ENCODE data around the gene SLC2A8.
A peak's percentile ranks its signal among the peaks of the same experiment; 100 is the strongest.

SLC2A8 gene

DNA sequence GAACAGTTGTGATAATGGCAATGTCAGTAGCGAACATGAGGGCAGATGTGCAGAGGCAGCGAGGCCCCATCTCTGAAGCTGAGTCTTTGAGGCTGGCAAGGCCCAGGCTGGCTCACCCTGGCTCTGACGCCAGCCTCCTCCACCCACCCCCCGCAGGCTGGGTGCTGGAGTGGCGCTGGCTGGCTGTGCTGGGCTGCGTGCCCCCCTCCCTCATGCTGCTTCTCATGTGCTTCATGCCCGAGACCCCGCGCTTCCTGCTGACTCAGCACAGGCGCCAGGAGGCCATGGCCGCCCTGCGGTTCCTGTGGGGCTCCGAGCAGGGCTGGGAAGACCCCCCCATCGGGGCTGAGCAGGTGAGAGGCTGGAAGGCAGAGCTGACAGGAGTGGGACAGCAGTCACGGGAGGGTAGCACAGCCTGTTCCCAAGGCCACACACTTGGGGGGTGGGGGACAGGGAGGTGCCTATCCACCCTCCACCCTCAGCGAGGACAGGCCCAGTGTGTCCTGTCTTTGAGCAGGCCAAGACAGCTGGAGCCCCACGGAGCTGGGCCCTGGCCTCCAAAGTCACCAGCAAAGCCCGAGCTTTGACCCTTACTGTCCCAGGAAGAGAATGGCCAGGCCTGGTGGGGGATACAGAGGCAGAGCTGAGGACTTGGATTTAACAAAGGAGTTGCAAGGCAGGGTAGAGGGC lies 5.6 kb downstream of the SLC2A8 start:
- no peak for DNase-seq (ENCODE audit: low spot score)
- no peak for FAIRE-seq

DNA sequence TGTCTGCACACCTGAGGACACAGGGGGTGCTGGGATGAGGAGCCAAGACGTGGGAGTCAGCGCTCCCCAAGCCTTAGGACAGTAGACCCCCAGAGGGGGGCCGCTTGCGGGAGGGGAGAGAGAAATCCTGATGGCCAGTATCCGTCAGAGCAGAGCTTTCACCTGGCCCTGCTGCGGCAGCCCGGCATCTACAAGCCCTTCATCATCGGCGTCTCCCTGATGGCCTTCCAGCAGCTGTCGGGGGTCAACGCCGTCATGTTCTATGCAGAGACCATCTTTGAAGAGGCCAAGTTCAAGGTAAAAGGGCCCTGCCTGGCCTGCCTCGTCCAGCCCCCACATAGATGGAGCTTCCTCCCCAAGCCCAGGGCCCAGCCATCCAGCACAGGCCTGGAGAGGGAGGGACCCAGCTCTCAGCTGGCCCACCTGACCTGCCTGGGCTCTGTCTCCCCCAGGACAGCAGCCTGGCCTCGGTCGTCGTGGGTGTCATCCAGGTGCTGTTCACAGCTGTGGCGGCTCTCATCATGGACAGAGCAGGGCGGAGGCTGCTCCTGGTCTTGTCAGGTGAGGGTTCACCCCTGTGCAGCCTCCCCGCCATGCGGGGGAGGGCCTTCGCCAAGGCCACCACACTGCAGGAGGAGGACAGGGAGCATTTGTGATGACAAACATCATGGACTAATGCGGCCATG lies 6.7 kb downstream of the SLC2A8 start:
- no peak for FAIRE-seq

DNA sequence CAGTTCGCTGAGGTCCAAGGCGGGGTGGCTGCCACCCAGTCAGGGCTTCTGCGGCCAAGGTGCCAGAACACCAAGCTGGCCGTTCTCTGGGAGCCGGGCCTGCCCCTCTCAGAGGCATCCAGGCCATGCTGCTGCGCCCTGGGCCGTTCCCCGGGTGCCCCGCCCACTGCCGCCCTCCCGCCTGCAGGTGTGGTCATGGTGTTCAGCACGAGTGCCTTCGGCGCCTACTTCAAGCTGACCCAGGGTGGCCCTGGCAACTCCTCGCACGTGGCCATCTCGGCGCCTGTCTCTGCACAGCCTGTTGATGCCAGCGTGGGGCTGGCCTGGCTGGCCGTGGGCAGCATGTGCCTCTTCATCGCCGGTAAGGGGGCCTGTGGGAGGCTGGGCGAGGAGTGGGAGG lies 7.7 kb downstream of the SLC2A8 start:
- DNase-seq (ENCODE audit: low spot score) (no peak), FAIRE-seq (no peak)

More for the DNA sequence above, 6.7 kb downstream of the SLC2A8 start:
- DNase-seq (ENCODE audit: low spot score) = no peak

DNA sequence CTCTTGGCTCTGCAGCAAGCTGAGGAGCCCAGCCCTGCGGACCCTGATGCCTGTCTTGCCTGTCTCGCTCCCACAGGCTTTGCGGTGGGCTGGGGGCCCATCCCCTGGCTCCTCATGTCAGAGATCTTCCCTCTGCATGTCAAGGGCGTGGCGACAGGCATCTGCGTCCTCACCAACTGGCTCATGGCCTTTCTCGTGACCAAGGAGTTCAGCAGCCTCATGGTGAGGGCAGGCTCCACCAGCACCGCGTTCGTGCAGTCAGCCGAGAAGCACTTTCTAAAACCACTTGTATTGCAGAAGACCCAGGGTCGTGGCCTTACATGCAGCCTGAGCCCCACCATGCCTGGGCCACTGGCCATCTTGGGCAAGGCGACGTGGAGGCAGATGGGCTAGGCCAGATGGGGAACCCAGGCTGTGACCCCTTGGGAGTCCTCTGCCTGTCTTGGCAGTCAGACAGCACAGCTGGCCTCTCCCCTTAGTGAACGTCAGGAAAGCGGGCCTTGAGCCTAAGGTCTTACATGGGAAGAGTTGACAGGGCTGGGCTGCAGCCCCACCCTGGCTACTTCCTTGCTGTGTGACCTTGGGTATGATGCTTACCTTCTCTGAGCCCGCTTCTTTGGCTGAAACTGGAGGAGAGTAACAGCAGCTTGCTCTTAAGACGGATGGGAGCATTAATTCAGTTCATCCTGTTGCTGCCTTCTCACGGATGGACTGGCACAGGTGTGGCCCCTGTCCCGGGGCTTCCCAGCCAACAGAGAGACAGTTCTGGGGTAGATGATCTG lies 8.6 kb downstream of the SLC2A8 start:
- no peak for FAIRE-seq
- DNase-seq (ENCODE audit: low spot score) = no peak

DNA sequence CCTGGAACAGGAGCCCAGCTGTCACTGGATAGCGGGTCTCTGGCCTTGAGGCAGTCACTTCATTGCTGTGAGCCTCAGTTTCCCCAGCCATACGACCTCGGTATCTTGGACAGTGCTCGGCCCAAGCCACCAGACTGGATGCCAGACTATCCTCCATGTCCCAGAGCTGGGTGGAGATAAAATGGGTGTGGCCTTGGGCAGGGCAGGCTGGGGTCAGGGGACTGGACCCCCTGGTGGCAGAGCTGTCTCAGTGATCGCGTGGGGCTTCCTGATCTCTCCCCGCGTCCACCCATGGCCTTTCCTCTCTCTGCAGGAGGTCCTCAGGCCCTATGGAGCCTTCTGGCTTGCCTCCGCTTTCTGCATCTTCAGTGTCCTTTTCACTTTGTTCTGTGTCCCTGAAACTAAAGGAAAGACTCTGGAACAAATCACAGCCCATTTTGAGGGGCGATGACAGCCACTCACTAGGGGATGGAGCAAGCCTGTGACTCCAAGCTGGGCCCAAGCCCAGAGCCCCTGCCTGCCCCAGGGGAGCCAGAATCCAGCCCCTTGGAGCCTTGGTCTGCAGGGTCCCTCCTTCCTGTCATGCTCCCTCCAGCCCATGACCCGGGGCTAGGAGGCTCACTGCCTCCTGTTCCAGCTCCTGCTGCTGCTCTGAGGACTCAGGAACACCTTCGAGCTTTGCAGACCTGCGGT lies 10.0 kb downstream of the SLC2A8 start:
- DNase-seq (ENCODE audit: low spot score) (no peak), FAIRE-seq (no peak)

DNA sequence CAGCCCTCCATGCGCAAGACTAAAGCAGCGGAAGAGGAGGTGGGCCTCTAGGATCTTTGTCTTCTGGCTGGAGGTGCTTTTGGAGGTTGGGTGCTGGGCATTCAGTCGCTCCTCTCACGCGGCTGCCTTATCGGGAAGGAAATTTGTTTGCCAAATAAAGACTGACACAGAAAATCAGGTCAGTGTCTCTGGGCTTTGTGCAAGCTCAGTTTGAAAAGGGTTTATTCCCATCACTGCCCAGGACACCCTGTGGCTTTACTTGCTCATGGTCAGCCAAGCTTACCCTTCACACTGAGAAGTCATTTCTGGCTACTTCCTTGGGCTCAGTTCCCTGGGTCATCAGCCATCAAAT lies 10.5 kb downstream of the SLC2A8 start:
- DNase-seq (ENCODE audit: low spot score) (no peak), FAIRE-seq (no peak)

DNA sequence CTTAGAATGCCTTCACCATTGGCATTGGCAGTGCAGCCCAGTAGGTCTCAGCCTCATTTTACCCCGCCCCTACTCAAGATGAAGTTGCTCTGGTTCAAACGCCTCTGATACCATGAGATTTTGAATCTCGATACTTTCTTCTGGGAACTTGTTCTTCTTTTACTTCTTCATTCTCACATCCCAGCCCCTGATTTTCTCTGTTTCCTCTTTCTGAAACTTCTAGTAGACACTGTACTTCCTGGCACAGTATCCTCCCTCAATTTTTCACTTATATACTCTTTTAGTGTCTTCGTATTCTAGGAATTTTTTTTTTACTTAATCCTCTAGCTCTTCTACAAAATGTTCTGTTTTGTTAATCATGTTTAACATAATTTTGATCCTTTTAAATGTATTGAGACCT lies 14.2 kb downstream of the SLC2A8 start:
- DNase-seq (ENCODE audit: low spot score) = no peak
- FAIRE-seq = no peak

DNA sequence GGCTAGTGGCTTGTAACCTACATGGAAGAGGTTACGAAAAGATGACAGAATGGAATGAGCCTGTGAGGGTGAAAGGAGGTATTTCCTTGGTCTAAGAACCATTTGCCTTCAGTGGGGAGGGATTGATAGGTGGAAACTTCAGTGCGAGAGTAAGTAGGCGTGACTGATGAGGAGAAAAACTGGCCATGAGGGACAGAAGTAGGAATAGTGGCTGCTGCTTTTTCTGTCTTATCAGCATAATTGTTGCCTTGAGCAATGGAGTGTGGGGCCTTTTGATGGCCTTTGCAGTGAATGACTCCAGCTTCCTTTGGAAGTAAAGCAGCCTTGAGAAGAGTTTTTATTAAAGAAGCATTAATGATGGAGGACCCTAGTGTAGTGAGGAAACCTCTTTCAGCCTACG lies 18.2 kb downstream of the SLC2A8 start:
- FAIRE-seq = no peak
- DNase-seq (ENCODE audit: low spot score) = no peak

DNA sequence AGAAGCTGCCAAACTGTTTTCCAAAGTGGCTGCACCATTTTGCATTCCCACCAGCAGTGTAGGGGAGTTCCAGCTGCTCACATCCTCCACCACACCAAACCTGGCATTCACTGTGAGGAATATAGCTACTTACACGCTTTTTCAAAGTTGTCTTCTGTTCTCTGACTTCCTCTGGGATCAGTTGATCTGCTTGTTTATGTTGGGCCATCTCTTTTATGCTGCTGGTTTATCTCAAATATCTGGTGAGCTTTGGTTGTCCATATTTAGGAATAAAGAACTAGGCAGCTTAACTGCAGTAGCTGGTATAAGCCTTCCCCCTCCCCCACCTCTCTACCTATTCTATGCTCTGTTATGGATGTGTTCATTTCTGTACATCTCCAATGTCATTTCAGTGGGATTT lies 18.7 kb downstream of the SLC2A8 start:
- no peak for DNase-seq (ENCODE audit: low spot score)
- no peak for FAIRE-seq

DNA sequence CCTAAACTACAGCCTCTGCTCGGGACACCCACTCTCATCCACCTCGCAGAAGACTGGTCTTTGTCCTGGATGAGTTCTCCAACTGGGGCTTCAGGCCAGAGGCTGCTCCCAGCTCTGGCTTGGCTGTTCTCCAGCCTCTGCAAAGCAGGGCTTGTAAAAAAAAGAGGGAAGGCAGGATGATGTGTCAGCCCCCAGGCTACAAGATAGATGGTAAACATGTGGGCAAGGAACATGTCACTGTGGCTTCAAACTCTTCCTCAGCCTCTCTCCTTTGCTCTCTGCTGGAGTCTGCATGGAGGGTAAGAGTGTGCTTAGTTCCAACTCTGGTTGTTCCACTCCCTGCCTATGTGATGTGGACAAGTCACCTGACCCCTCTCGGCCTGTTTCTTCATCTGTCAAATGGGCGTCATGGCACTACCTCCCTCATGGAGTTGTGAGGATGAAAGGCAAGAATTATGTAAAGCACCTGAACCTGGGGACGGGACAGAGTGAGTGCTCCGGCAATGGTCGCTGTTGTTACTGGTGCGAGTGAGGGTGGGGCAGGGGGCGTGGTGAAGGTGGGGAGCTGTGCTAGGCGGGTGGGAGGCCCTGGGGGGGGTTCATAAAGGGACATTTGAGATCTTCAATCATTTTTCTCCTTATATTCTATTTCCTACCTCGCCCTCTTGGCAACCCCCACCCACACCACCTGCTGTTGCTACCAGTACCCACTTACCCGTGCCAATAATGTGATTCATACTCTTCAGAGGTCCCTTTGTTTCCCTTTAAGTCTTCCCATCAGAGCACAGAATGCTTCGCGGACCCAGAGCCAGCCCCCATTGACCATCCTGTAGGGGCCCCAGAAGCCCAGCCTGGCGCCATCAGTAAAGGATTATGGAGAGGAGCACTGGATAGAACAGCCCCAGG lies 20.4 kb downstream of the SLC2A8 start:
- DNase-seq (ENCODE audit: low spot score) (peak; percentile 35), FAIRE-seq (no peak)

DNA sequence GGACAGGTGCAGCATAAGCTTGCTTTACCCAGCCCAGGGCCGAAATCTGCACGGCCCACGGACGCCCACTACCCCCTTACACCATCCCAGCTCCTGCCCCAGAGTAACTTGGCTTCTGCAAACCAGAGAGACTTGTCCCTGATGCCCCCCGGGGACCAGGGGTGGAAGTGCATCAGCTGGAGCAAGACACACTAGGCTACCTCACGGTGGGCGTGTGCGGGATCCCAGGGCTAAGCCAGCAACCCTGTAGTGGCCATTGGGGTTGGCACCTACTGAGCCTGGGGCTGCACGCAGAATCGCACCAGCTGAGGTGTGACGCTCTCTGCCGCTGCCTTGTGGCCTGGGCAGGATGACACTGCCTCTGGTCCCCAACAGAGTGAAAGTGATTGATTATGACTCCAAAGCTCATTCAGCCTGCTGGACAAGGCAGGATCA lies 21.1 kb downstream of the SLC2A8 start:
- FAIRE-seq (no peak), DNase-seq (ENCODE audit: low spot score) (peak; percentile 31)

DNA sequence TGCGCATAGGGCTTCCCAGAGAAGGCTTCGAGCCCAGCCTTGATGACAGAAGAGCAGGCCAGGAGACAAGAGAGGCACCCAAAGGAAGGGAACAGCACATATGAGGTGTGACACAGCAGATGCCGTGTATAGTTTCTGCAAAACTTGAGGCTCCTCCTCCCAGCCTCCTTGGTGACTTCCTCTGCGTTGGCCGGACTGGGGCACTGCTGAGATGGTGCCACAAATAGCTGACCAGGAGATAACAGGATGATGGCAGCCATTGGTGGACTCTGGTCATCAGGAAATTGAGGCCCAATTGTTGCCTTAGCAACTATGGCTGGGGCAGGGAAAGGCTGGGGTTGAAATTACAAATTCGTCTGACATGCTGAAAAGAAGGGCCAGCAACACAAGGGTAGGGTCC lies 22.4 kb downstream of the SLC2A8 start:
- FAIRE-seq = no peak
- DNase-seq (ENCODE audit: low spot score) = no peak

DNA sequence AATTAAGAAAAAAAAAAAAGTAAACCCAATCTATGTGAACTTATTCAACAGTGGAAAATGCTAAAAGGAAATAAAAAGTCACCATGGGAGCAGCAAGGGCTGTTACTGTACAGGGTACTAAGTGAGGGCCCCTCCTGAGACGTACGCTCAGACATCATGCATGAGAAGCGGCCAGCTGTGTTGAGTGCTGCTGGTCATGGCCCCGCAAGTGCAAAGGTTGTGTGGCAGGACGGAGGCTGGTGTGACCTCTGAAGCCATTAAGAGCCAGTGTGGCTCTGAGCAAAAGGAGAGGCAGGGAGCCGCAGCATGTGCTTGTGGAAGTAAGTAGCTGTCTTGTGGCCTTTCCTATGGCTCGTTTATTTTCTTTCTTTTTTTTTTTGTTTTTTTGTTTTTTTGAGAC lies 24.1 kb downstream of the SLC2A8 start:
- FAIRE-seq (no peak), DNase-seq (ENCODE audit: low spot score) (no peak)

DNA sequence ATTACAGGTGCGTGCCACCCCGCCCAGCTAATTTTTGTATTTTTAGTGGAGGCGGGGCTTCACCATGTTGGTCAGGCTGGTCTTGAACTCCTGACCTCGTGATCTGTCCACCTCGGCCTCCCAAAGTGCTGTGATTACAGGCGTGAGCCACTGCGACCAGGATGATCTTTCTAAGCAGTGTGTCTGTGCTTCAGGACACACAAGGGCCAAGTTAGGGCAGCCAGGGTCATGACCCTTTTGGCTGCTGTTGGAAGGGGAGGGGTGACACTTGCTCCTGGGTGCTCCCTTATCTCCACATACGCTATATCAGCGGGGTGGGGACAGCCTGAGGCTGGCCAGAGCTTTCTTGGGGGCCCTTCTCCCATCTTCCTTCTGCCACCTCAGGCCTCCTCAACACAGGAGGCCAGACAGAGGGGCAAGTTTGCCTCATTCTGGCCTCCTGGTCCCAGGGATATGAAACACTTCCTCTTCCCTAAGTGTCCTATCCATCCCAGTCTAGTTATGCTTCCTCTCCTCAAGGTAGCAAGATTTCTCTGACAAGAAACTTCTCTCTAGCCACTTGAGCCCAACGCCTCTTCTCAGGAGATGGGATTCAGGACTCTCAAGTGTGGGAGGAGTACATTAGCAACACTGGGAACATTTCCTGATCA lies 25.3 kb downstream of the SLC2A8 start:
- FAIRE-seq (no peak), DNase-seq (ENCODE audit: low spot score) (no peak)

DNA sequence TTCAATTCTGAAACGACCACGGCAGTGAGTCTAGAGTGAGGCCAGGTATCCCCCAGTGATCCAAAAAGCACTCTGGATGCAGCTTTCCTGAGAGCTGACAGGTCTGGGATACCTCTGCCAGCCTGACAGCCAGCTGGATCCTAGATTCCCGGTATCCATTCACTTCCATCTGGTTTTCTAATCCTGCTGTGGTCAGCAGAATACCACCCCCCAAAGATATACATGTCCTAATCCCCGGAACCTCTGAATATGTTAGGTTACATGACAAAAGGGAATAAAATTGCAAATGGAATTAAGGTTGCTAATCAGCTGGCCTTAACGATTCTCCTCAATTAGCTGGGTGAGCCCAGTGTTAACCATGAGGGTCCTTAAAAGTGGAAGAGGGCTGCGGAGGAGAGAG lies 25.8 kb downstream of the SLC2A8 start:
- FAIRE-seq (no peak), DNase-seq (ENCODE audit: low spot score) (no peak)

DNA sequence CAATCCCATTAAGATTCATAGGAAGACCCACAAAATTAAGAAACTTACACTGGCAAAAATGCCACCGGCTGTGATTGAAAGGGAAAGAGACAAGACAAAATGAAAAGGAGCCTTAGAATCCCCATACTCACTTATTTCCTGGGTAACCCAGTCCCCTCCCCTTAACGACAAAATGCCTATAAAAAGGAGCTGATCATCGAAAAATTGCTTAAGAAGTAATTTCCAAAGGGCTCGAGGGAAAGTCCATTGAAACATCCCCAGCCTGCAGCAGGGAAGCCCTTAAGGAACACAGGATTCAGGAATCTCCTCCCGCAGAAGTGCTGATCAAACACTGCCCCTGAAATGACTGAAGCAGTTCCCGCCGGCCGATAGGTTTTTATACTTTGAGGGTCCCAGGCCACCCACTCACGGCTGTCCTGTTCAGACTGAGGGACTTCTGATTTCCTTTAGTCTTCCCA lies 26.5 kb downstream of the SLC2A8 start:
- DNase-seq (ENCODE audit: low spot score) (no peak), FAIRE-seq (no peak)

DNA sequence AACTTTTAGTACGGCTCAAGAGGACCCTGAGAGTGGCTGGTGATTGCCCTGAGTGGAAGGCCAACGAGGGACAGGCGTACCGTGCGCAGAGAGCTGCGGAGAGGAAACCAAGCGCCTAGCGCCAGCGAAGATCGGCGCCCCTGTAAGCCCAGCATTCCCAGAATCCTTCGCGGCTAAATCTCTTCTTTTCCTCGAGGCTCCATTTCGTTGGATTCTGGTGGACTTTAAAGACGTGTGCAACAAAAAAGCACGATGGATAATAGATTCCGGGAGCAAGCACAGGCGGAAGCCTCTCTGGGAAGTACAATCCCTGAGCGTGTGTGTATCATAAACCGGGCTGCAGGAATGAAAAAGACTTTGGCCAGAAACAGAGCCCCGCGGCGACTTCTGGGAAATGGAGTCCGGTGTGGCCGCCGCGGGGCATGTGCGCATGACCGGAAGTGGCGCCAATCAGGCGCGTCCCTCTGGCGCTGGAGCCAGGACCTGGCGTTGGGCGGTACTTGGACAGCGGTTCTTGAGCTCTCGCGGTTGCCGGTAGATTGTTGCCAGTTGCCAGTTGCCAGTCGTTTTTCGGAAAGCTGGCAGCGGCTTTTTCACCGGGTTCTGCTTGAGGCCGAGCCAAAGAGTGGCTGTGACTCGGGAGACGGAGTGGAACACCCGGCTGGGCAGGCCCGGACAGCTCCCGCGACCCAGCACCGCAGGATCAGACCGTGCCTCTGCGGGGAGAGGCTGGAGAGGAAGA lies 27.1 kb downstream of the SLC2A8 start, which contains the start of gene ZNF79:
TSS of gene ZNF79 (plus strand) at position 449 of the 742 bp plus-strand sequence. CDS start 406 bp downstream, outside the sequence.
- DNase-seq (ENCODE audit: low spot score) = peak; percentile 96
- FAIRE-seq = no peak

DNA sequence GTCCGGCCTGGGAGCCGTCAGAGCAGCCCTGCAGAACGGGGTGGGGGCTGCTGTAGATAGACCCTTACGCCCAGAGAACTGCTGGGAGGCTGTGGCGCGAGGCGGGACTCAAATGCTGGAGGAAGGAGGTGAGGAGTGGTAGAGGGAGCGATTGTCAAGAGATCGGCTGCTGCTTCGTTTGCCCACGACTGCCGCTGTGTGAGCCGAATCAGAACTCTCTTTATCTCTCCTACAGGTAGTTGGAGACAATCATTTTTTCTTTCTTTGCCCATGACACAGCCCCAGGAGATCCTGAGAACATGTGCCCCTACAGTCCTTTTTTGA lies 27.7 kb downstream of the SLC2A8 start:
- FAIRE-seq (no peak), DNase-seq (ENCODE audit: low spot score) (no peak)

DNA sequence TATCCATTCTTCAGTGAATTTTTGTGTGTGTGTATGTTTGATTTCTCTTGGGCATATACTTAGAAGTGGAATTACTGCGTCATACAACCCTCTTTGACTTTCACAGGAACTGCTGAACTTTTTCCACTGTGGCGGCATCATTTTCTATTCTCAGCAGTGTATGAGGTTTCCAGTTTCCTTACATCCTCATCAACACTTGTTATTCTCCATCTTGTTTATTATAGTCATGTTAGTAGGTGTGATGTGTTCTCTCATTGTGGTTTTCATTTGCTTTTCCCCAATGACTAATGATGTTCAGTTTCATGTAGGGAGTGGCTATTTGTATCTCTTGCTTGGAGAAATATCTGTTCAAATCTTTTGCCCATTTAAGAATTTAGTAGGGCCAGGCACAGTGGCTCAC lies 29.8 kb downstream of the SLC2A8 start:
- no peak for FAIRE-seq

DNA sequence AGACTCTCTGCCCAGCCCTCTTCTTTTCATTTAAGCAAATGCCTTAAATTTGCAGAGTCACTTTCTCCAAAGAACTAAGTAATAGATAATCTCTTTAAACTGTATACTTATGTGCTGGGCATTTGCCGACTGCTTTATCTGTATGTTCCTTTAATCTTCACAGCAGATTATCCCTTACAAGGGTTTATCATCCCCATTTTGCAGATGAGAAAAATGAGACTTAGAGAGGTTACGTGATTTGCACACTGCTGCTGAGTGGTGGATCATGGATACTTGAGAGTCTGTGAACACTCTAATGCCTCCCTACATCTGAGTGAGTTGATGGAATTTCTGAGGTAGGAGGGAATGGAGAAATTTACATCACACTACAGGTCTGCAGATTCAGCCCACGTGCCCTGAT lies 31.4 kb downstream of the SLC2A8 start:
- FAIRE-seq (no peak), DNase-seq (ENCODE audit: low spot score) (no peak)

More for the DNA sequence above, 29.8 kb downstream of the SLC2A8 start:
- no peak for DNase-seq (ENCODE audit: low spot score)

Measured in urothelium cell line (cell line).